ENCODE measurements around the gene NPLOC4.

The NPLOC4 gene

GRCh38 chr17:81664051-81664470 is 27.1 kb upstream of the NPLOC4 start:
- Histone ChIP-seq H3K36me3 (ENCODE audit: insufficient read depth, low read length) (peaks cover 37% of the 10 kb centered on the region), H4K20me1 (ENCODE audit: insufficient read depth, low read length) (no peaks in the 10 kb centered on the region), H3K4me1 (ENCODE audit: insufficient read depth, low read length) (peaks cover 31% of the 10 kb centered on the region), H3K27ac (ENCODE audit: low read length) (no peak overlapping the region), H3K4me3 (ENCODE audit: low read depth in 1 of 2, low read length in 2 of 2) (no peak overlapping the region), H3K27me3 (ENCODE audit: insufficient read depth, low read length, poor library complexity) (no peaks in the 10 kb centered on the region), H3K4me2 (ENCODE audit: insufficient read depth, low read length) (no peak overlapping the region), H3K79me2 (ENCODE audit: insufficient read depth, low read length) (peaks cover 39% of the 10 kb centered on the region), H3K9ac (ENCODE audit: low read depth, low read length) (no peak overlapping the region), H2AFZ (ENCODE audit: low read depth, low read length) (no peak overlapping the region), H3K9me3 (ENCODE audit: insufficient read depth, low read length, severe bottlenecking) (no peaks in the 10 kb centered on the region)
- DNase-seq: no peak
- ATAC-seq (ENCODE audit: insufficient read depth, low read depth): no peak
- TF ChIP-seq, protein P1, sequence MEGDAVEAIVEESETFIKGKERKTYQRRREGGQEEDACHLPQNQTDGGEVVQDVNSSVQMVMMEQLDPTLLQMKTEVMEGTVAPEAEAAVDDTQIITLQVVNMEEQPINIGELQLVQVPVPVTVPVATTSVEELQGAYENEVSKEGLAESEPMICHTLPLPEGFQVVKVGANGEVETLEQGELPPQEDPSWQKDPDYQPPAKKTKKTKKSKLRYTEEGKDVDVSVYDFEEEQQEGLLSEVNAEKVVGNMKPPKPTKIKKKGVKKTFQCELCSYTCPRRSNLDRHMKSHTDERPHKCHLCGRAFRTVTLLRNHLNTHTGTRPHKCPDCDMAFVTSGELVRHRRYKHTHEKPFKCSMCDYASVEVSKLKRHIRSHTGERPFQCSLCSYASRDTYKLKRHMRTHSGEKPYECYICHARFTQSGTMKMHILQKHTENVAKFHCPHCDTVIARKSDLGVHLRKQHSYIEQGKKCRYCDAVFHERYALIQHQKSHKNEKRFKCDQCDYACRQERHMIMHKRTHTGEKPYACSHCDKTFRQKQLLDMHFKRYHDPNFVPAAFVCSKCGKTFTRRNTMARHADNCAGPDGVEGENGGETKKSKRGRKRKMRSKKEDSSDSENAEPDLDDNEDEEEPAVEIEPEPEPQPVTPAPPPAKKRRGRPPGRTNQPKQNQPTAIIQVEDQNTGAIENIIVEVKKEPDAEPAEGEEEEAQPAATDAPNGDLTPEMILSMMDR (IDR thresholded peaks at IDR 0.05; ENCODE audit: borderline replicate concordance, extremely low read depth, low read length, poor library complexity, severe bottlenecking): no peak
- no peak for TF ChIP-seq EZH2 (IDR thresholded peaks at IDR 0.05; ENCODE audit: borderline replicate concordance, low read depth, low read length, severe bottlenecking)

DNA sequence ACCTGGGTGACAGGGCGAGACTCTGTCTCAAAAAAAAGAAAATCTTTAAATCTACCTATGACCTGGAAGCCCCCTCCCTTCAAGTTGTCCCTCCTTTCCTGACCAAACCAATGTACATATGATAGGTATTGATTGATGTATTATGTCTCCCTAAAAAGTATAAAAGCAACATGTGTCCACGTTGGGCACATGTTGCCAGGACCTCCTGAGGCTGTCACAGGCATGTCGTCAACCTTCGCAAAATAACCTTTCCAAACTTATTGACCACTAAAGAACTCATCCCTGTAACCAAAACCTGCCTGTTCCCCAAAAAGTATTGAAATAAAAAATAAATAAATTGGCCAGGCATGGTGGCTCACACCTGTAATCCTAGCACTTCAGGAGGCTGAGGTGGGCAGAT is 25.1 kb upstream of the NPLOC4 start:
- Histone ChIP-seq H3K4me3 (ENCODE audit: low read depth in 1 of 2, low read length in 2 of 2) (no peak overlapping the region), H3K36me3 (ENCODE audit: insufficient read depth, low read length) (peaks cover 22% of the 10 kb centered on the region), H4K20me1 (ENCODE audit: insufficient read depth, low read length) (no peaks in the 10 kb centered on the region), H3K9me3 (ENCODE audit: insufficient read depth, low read length, severe bottlenecking) (no peaks in the 10 kb centered on the region), H3K79me2 (ENCODE audit: insufficient read depth, low read length) (peaks cover 20% of the 10 kb centered on the region), H3K27ac (ENCODE audit: low read length) (no peak overlapping the region), H2AFZ (ENCODE audit: low read depth, low read length) (no peak overlapping the region), H3K9ac (ENCODE audit: low read depth, low read length) (no peak overlapping the region), H3K4me1 (ENCODE audit: insufficient read depth, low read length) (peaks cover 15% of the 10 kb centered on the region), H3K27me3 (ENCODE audit: insufficient read depth, low read length, poor library complexity) (no peaks in the 10 kb centered on the region), H3K4me2 (ENCODE audit: insufficient read depth, low read length) (no peak overlapping the region)
- TF ChIP-seq EZH2 (IDR thresholded peaks at IDR 0.05; ENCODE audit: borderline replicate concordance, low read depth, low read length, severe bottlenecking): no peak
- TF ChIP-seq, protein P1 (IDR thresholded peaks at IDR 0.05; ENCODE audit: borderline replicate concordance, extremely low read depth, low read length, poor library complexity, severe bottlenecking): no peak
- no peak for DNase-seq
- ATAC-seq (ENCODE audit: insufficient read depth, low read depth): no peak

- Histone ChIP-seq H3K4me1 (ENCODE audit: insufficient read depth, low read length) (peaks cover 8% of the 10 kb centered on the region), H3K9ac (ENCODE audit: low read depth, low read length) (no peak overlapping the region), H3K27me3 (ENCODE audit: insufficient read depth, low read length, poor library complexity) (no peaks in the 10 kb centered on the region), H4K20me1 (ENCODE audit: insufficient read depth, low read length) (no peaks in the 10 kb centered on the region), H3K79me2 (ENCODE audit: insufficient read depth, low read length) (peaks cover 5% of the 10 kb centered on the region), H2AFZ (ENCODE audit: low read depth, low read length) (no peak overlapping the region), H3K36me3 (ENCODE audit: insufficient read depth, low read length) (peaks cover 11% of the 10 kb centered on the region), H3K27ac (ENCODE audit: low read length) (no peak overlapping the region), H3K9me3 (ENCODE audit: insufficient read depth, low read length, severe bottlenecking) (no peaks in the 10 kb centered on the region), H3K4me3 (ENCODE audit: low read depth in 1 of 2, low read length in 2 of 2) (no peak overlapping the region), H3K4me2 (ENCODE audit: insufficient read depth, low read length) (no peak overlapping the region)
- TF ChIP-seq EZH2 (IDR thresholded peaks at IDR 0.05; ENCODE audit: borderline replicate concordance, low read depth, low read length, severe bottlenecking): no peak
- TF ChIP-seq, protein P1 (IDR thresholded peaks at IDR 0.05; ENCODE audit: borderline replicate concordance, extremely low read depth, low read length, poor library complexity, severe bottlenecking): no peak
- no peak for ATAC-seq (ENCODE audit: insufficient read depth, low read depth)
- no peak for DNase-seq
Measured at GRCh38 chr17:81660441-81660840, 23.5 kb upstream of the NPLOC4 start.

DNA sequence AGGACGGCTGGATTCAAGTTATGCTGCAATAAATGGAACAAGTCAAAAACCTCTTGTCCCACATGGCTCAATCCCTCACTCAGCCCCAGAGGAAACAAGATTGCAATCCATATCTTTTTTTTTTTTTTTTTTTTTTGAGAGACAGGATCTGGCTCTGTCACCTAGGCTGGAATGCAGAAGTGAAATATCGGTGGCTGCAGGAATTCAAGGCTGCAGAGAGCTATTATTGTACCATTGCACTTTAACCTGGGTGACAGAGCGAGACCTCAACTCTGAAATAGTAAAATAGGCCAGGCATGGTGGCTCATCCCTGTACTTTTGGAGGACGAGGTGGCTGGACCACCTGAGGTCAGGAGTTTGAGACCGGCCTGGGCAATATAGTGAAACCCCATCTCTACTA is 22.1 kb upstream of the NPLOC4 start:
- Histone ChIP-seq H3K4me1 (ENCODE audit: insufficient read depth, low read length) (no peaks in the 10 kb centered on the region), H4K20me1 (ENCODE audit: insufficient read depth, low read length) (no peaks in the 10 kb centered on the region), H3K36me3 (ENCODE audit: insufficient read depth, low read length) (no peaks in the 10 kb centered on the region), H3K9ac (ENCODE audit: low read depth, low read length) (no peak overlapping the region), H3K27me3 (ENCODE audit: insufficient read depth, low read length, poor library complexity) (no peaks in the 10 kb centered on the region), H3K79me2 (ENCODE audit: insufficient read depth, low read length) (no peaks in the 10 kb centered on the region), H3K9me3 (ENCODE audit: insufficient read depth, low read length, severe bottlenecking) (no peaks in the 10 kb centered on the region), H3K27ac (ENCODE audit: low read length) (no peak overlapping the region), H3K4me2 (ENCODE audit: insufficient read depth, low read length) (no peak overlapping the region), H3K4me3 (ENCODE audit: low read depth in 1 of 2, low read length in 2 of 2) (no peak overlapping the region), H2AFZ (ENCODE audit: low read depth, low read length) (no peak overlapping the region)
- ATAC-seq (ENCODE audit: insufficient read depth, low read depth) (no peak), DNase-seq (no peak)
- TF ChIP-seq, protein P1 (IDR thresholded peaks at IDR 0.05; ENCODE audit: borderline replicate concordance, extremely low read depth, low read length, poor library complexity, severe bottlenecking): no peak
- TF ChIP-seq EZH2 (IDR thresholded peaks at IDR 0.05; ENCODE audit: borderline replicate concordance, low read depth, low read length, severe bottlenecking): no peak

Measured in DND-41 (cell line).